Central memory CD8-positive, alpha-beta T cell (primary cell): ENCODE measurements around the gene POLR2C.

ENCODE experiments used
- ATAC-seq: fragments of 150-1000 bp; cut with Tn5 transposase; replicated peaks from 2 replicates; pipeline ENCODE4 v1.10.0; 2022; ENCODE audit warnings: mild to moderate bottlenecking, moderate FRiP score, moderate number of reproducible peaks; ENCODE audit not compliant: poor library complexity, severe bottlenecking; ENCODE audit errors: extremely low read depth
- DNase-seq, 2 donors: peaks; one replicate each; pipeline ENCODE4 v3.0.0; 2021; ENCODE audit warnings: low spot score in 2 of 2
- H3K27ac Mint-ChIP-seq: one replicate; pipeline ENCODE4 v1.8.0; 2022; ENCODE audit warnings: low read depth, mild to moderate bottlenecking, moderate library complexity, mixed read lengths
- H3K27me3 Mint-ChIP-seq: one replicate; pipeline ENCODE4 v1.8.0; 2022; ENCODE audit warnings: mixed read lengths
- H3K36me3 Mint-ChIP-seq: one replicate; pipeline ENCODE4 v1.8.0; 2022; ENCODE audit warnings: mild to moderate bottlenecking, moderate library complexity, mixed read lengths; ENCODE audit not compliant: insufficient read depth
- H3K4me1 Mint-ChIP-seq: one replicate; pipeline ENCODE4 v1.8.0; 2022; ENCODE audit warnings: mixed read lengths
- H3K4me3 Mint-ChIP-seq: one replicate; pipeline ENCODE4 v1.8.0; 2022; ENCODE audit warnings: mild to moderate bottlenecking, moderate library complexity, mixed read lengths
- H3K9me3 Mint-ChIP-seq: one replicate; pipeline ENCODE4 v1.8.0; 2022; ENCODE audit warnings: mixed read lengths

Gene POLR2C

DNA sequence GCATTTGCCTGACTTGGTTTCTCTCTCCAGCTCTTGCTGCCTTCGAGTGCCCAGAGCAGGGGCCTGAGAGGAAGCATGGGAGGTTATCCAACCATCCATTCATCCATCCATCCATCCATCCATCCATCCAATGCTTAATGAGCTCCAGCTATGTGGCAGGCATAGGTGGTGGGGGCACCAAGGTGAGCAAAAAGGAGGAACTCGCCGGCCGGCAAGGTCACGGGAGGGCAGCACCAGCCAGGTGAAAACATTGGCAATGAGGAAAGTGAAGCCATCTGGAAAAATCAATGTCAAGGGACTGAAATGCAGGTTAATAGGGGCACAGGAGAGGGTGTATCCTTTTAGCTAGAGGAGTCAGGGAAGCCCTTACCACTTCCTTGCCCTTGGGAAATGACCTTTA, 42.0 kb downstream of the POLR2C start:
- Mint-ChIP-seq H3K4me1 (peaks cover 8% of the 10 kb centered on the region), H3K27me3 (peaks cover 16% of the 10 kb centered on the region), H3K36me3 (peaks cover 4% of the 10 kb centered on the region), H3K9me3 (no peaks in the 10 kb centered on the region), H3K4me3 (no peak overlapping the region), H3K27ac (no peak overlapping the region)
- DNase-seq (no peak), ATAC-seq (no peak)

- ATAC-seq (no peak), DNase-seq (no peak)
- peaks cover 8% of the 10 kb centered on the region for H3K4me1 Mint-ChIP-seq
- no peak overlapping the region for H3K4me3 Mint-ChIP-seq
- H3K27ac Mint-ChIP-seq = no peak overlapping the region
- no peaks in the 10 kb centered on the region for H3K9me3 Mint-ChIP-seq
- peaks cover 16% of the 10 kb centered on the region for H3K27me3 Mint-ChIP-seq
- H3K36me3 Mint-ChIP-seq = peaks cover 2% of the 10 kb centered on the region
Measured at GRCh38 chr16:57505169-57505568, 42.7 kb downstream of the POLR2C start.

DNA sequence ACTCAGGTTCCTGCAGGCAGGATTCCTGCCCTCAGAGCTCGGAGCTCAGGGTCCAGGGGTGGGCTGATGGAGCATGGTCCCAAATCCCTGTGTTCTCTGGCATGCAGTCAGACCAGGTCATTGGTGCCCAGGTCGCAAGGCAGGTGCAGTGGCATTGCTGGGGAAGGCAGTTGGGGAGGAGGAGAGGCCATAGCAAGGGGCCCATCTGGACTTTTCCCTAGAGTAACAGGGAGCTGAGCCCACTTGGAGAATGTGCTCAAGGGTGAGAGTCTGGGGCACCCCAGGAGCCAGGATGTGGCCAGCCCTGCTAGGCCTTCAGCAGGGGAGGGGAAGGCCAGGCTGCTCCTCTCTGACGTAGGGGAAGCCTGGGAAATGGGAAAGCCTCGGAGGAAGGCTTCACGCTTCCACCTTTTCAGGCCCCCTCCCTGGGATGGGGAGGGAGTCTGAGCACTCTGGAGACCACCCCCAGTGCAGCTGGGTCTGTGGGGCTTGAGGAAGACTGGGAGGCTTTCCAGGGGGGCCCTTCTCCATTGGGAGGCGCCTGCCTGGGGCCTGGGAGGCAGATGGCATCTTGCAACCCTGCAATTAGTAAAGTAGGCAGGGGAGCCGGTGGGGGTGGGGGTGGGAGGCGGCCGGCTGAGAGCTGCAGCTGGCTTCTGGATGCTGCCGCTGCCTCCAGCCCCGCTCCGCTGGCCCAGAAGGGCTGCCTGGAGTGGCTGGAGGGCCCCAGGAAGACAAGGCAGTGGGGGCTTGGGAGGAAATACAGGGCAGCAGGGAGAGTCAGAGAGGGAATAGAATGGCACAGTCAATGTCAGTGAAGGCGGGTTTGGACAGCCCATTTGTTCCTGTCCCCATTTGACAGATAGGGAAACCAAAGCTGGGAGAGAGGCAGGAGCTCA, 44.9 kb downstream of the POLR2C start:
- Mint-ChIP-seq H3K27me3 (peaks cover 16% of the 10 kb centered on the region), H3K9me3 (no peaks in the 10 kb centered on the region), H3K4me3 (no peak overlapping the region), H3K27ac (no peak overlapping the region), H3K4me1 (no peaks in the 10 kb centered on the region), H3K36me3 (peaks cover 2% of the 10 kb centered on the region)
- ATAC-seq (no peak), DNase-seq (no peak)

DNA sequence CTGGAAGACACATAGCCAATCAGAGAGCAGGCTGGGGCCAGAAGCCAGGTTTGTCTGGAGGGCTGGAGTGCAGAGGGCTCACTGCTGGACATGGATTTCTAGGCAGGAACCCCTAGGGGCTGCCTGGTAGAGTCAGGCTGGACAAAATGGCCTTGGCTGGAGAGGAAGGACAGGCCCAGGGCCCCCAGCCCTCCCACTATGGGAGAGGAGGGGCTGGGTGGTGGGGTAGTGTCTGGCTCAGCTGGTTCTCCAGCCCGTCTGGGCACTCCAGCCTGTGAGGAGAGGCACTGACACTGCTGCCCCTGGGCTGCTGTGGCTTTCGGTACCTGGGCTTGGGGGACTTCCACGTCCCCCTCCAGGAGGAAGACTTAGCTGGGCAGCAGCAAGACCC, 45.6 kb downstream of the POLR2C start:
- Mint-ChIP-seq H3K9me3 (no peaks in the 10 kb centered on the region), H3K36me3 (peaks cover 2% of the 10 kb centered on the region), H3K4me3 (no peak overlapping the region), H3K27me3 (peaks cover 16% of the 10 kb centered on the region), H3K27ac (no peak overlapping the region), H3K4me1 (no peaks in the 10 kb centered on the region)
- DNase-seq = no peak
- ATAC-seq = no peak

DNA sequence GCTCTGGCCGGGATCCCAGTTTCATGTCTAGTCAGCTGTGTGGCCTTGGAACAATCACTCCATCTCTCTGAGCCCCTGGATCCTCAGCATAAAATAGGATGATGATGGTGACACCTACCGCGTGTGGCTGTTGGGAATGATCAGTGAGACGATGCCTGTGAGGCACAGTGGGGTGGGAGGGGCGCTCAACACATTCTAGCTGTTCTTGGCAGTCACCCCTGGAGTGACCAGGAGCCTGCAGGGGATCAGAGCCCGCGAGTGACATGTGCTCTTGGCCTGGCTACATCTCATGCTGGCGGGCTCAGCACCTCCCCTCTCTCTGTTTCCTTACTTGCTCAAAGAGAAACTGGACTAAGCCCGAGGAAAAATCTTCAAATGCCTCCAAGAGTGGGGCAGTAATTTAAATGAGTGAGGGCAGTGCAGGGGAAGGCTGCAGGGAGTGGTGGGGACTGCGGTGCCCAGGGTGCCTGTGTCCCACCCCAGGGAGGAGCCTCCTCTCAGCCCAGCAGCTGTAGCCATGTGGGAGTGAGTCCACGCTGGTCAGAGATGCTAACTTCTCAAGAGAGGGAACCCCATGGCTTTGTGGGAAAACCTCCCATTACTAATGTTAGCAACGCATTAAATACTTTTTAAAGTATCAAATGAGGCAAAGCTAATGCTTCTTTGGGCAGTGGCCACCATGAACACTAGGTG, 46.9 kb downstream of the POLR2C start:
- Mint-ChIP-seq H3K4me1 (no peaks in the 10 kb centered on the region), H3K36me3 (peaks cover 2% of the 10 kb centered on the region), H3K9me3 (no peaks in the 10 kb centered on the region), H3K4me3 (no peak overlapping the region), H3K27me3 (peaks cover 16% of the 10 kb centered on the region), H3K27ac (no peak overlapping the region)
- no peak for DNase-seq
- ATAC-seq = no peak

DNA sequence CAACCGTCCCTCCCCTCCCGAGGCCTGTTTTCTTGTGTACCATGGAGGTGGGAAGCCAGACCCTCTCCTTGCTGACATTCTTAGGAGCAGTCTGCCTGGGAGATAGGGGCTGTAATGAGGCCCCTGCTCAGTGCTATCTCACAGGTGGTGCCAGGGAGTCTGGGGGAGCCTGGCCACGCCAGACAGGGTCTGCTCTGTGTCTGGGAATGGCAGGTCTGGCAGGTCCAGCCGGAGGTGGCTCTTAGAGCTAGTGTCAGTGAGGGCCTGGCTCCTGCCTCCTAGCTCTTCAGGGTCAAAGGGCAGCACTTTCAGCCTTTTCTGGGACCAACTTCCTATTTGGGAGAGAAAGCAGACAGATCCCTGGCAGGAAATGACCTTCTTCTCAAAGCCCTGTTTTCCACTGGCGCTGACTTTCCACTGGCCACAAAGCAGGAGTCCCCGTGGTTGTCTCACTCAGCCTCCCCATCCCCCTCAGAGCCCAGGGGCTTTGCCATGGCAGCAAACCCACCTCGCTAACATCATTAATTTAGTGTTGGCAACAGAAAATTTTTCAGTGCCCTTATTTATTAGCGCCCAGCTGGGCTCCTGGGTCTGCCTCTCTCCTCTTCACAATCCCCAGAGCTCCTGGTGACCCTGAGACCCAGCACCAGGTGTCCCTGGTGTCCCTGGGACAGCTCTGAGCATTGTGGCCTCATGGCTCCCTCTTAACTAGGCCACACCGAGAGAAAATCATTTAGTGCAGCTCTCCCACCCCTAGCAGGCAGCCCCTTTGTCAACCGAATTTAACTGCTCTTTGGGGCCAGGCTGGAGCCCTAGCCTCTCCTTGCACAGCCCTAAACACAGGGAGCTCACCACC, 47.8 kb downstream of the POLR2C start:
- ATAC-seq (no peak), DNase-seq (no peak)
- H3K4me3 Mint-ChIP-seq = no peak overlapping the region
- no peaks in the 10 kb centered on the region for H3K4me1 Mint-ChIP-seq
- H3K36me3 Mint-ChIP-seq = peaks cover 3% of the 10 kb centered on the region
- H3K9me3 Mint-ChIP-seq = no peaks in the 10 kb centered on the region
- peaks cover 16% of the 10 kb centered on the region for H3K27me3 Mint-ChIP-seq
- no peak overlapping the region for H3K27ac Mint-ChIP-seq

DNA sequence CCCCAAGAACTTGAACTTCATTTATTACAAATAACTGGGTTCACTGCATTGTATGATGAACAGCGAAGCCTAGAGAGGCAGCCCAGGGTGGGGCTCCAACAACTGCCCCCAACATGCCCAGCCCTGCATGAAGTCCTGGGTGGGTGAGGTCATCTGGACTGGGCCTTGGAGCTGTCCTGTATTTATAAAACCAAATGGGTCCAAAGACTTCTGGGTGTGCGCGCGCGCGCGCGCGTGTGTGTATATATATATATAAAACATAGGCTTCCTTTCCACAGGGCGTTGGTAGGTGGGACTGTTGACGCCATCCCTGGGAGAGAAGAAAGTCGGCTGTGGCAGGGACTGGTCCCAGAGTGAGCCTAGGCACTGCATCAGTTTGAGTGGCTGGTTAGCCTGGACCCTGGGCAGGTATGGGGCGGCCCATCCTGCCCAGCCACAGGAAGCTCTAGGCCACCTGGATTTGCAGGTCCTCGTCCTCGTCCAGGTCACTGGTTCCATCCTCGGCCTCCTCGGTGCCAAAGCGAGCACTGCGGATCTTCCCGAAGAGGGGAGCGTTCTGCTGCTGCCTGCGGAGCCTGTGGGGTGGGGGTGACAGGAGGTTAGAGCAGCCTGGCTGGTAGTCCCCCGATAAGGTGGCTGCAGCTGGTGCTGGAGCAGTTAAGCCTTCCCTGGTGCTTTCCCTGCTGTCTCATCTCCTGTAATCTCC, 50.0 kb downstream of the POLR2C start:
- Mint-ChIP-seq H3K4me3 (no peak overlapping the region), H3K36me3 (peaks cover 11% of the 10 kb centered on the region), H3K27ac (no peak overlapping the region), H3K9me3 (no peaks in the 10 kb centered on the region), H3K4me1 (no peaks in the 10 kb centered on the region), H3K27me3 (peaks cover under 1% of the 10 kb centered on the region)
- no peak for DNase-seq
- ATAC-seq = no peak

DNA sequence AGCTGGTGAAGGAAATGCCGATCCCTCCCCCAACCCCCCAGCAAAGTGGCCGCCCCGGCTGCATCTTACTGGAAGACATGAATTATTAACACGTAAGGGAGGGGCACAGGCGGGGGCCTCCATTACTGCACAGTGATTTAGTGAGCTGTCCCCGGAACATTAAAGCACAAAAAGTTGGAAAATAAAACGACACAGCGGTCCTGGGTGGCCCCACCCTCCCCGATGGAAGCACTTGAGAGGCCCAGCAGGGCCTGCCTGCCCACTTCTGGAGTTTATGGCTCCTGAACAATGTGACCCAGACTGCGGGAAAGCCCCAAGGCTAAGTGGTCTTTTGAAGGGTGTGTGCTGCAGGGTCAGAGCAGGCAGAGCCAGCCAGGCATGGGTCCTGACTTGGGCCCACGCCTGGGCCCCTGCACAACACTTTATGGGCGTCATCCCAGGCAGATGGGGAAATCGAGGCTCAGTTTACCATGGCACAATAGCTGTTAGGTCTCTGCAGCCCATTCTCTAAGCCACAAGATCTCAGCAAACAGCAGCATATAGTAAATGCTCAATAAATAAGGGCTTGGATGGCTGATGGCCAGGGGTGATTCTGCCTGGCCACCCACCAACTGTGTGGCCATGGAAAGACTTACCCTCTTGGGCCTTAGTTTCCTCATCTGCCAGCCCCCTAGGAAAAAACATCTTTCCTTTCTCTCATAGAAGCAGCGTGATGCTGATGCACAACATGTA, 51.1 kb downstream of the POLR2C start:
- H3K4me1 Mint-ChIP-seq = no peaks in the 10 kb centered on the region
- H3K9me3 Mint-ChIP-seq = no peaks in the 10 kb centered on the region
- no peak for DNase-seq
- H3K27ac Mint-ChIP-seq = no peak overlapping the region
- peaks cover 11% of the 10 kb centered on the region for H3K36me3 Mint-ChIP-seq
- no peak for ATAC-seq
- H3K4me3 Mint-ChIP-seq = no peak overlapping the region
- no peaks in the 10 kb centered on the region for H3K27me3 Mint-ChIP-seq

GRCh38 chr16:57514371-57514770, 51.9 kb downstream of the POLR2C start:
- H3K27me3 Mint-ChIP-seq = no peaks in the 10 kb centered on the region
- peaks cover 13% of the 10 kb centered on the region for H3K36me3 Mint-ChIP-seq
- H3K9me3 Mint-ChIP-seq = no peaks in the 10 kb centered on the region
- no peak overlapping the region for H3K27ac Mint-ChIP-seq
- no peak overlapping the region for H3K4me3 Mint-ChIP-seq
- no peaks in the 10 kb centered on the region for H3K4me1 Mint-ChIP-seq
- ATAC-seq (no peak), DNase-seq (no peak)

DNA sequence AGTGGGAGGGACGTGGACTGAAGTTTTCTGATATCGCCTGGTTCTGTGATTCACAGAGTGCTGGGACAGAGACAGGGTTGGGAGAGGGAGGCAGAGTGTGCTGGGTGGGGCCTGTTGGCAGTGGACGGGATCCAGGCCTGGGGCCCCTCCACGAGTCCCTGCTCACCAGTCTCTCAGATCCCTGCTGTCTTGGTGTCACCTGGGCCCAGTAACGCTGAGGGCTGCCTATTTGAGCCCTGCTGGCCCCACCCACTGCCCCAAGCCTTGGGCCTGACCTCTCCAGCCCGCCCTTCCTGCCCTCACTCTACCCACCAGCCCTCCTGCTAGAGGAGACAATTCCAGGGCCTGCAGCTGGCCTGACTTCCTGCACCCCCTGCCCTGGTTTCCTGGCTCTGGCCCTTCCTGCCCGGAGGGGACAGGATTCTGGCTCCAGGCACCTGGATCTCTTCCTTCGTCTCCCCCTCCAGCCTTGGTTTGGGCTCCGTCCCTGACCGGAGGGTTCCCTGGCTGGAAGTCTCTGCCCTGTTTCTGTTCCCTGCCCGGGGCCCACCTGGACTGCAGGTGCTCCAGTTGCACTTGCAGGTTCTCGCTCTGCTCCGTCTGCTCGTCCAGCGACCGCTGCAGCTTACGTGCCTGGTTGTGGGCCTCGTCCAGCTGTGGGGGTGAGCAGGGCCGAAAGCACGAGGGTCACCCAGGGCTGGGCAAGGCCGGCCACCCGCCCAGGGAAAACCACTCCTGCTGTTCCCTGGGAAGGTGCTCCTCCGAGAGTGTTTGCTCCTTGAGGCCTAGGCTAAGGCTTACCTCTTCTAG, 52.5 kb downstream of the POLR2C start:
- no peaks in the 10 kb centered on the region for H3K27me3 Mint-ChIP-seq
- no peaks in the 10 kb centered on the region for H3K9me3 Mint-ChIP-seq
- H3K27ac Mint-ChIP-seq = no peak overlapping the region
- peaks cover 13% of the 10 kb centered on the region for H3K36me3 Mint-ChIP-seq
- H3K4me1 Mint-ChIP-seq = peaks cover 2% of the 10 kb centered on the region
- no peak for ATAC-seq
- DNase-seq = no peak
- no peak overlapping the region for H3K4me3 Mint-ChIP-seq

GRCh38 chr16:57516176-57516725, 53.8 kb downstream of the POLR2C start:
- no peak for ATAC-seq
- no peak for DNase-seq
- H3K9me3 Mint-ChIP-seq = no peaks in the 10 kb centered on the region
- H3K27me3 Mint-ChIP-seq = no peaks in the 10 kb centered on the region
- peaks cover 13% of the 10 kb centered on the region for H3K36me3 Mint-ChIP-seq
- H3K27ac Mint-ChIP-seq = peak overlapping the region; percentile 61
- peaks cover 11% of the 10 kb centered on the region for H3K4me1 Mint-ChIP-seq
- H3K4me3 Mint-ChIP-seq = no peak overlapping the region
